Stomach (tissue), 4 donors: ENCODE data around the gene USP37.

ENCODE experiments used
- CTCF ChIP-seq, 7 experiments: fragments of 450-650 bp in 4 of 7; fragments of 200-600 bp in 3 of 7; sonication (generic) in 3 of 7; IDR thresholded peaks; one replicate each; pipeline ENCODE4 v1.5.1; 2016 to 2019; ENCODE audit warnings: antibody characterized with exemption in 7 of 7, control low read depth in 2 of 7, mild to moderate bottlenecking in 1 of 7
- EP300 ChIP-seq: sonication (generic); formaldehyde crosslinking; IDR thresholded peaks from one replicate; pipeline ENCODE4 v1.6.1; 2017; ENCODE audit warnings: antibody characterized with exemption
- POLR2A ChIP-seq, 4 donors: fragments of 450-650 bp; IDR thresholded peaks; one replicate each; pipeline ENCODE4 v1.6.1; 2016; ENCODE audit warnings: antibody characterized with exemption in 4 of 4, control low read depth in 2 of 4, mild to moderate bottlenecking in 1 of 4, moderate library complexity in 1 of 4
- POLR2AphosphoS5 ChIP-seq, 3 donors: sonication (generic); formaldehyde crosslinking; IDR thresholded peaks; one replicate each; pipeline ENCODE4 v1.6.1; 2016; ENCODE audit warnings: antibody characterized with exemption in 3 of 3

GRCh38 chr2:218401890-218402289, 166.3 kb downstream of the USP37 start:
- no peak for TF ChIP-seq CTCF (IDR thresholded peaks at IDR 0.05)
- no peak for TF ChIP-seq POLR2A (IDR thresholded peaks at IDR 0.05)
- no peak for TF ChIP-seq POLR2AphosphoS5 (IDR thresholded peaks at IDR 0.05)
- TF ChIP-seq EP300: no peak
